Measurements from ENCODE around the gene AGRN.
"Not testable (repeated sequence)": the region's sequence is repeated elsewhere in the genome, so short reads cannot be mapped to it uniquely, and the experiment has no call there.

Gene AGRN

GRCh38 chr1:981955-982558, 37.9 kb upstream of the AGRN start, which contains the start of gene PERM1:
PERM1 (minus strand) TSS chr1:982093; CDS start chr1:981029, 1,064 bp downstream.
- no peak for DNase-seq (ENCODE audit: low read depth in 1 of 2, low spot score in 1 of 2)

GRCh38 chr1:982765-983436, 37.0 kb upstream of the AGRN start:
- DNase-seq (ENCODE audit: low read depth in 1 of 2, low spot score in 1 of 2) = no peak

GRCh38 chr1:983798-984475, 36.0 kb upstream of the AGRN start:
- peak; percentile 41 to 48 for DNase-seq (ENCODE audit: low read depth in 1 of 2, low spot score in 1 of 2)

GRCh38 chr1:984476-984814, 35.5 kb upstream of the AGRN start:
- no peak for DNase-seq (ENCODE audit: low read depth in 1 of 2, low spot score in 1 of 2)

GRCh38 chr1:985126-985525, 34.8 kb upstream of the AGRN start:
- DNase-seq (ENCODE audit: low read depth in 1 of 2, low spot score in 1 of 2) = no peak

- DNase-seq (ENCODE audit: low read depth in 1 of 2, low spot score in 1 of 2) = not testable (repeated sequence)
These were observed 31.9 kb upstream of the AGRN start for GRCh38 chr1:988061-988460.

- not testable (repeated sequence) for DNase-seq (ENCODE audit: low read depth in 1 of 2, low spot score in 1 of 2)
These were observed 28.6 kb upstream of the AGRN start for GRCh38 chr1:991275-991674.

- no peak for DNase-seq (ENCODE audit: low read depth in 1 of 2, low spot score in 1 of 2)
These were observed 28.0 kb upstream of the AGRN start for GRCh38 chr1:991895-992294.

- no peak for DNase-seq (ENCODE audit: low read depth in 1 of 2, low spot score in 1 of 2)
These were observed 27.6 kb upstream of the AGRN start for GRCh38 chr1:992362-992761.

GRCh38 chr1:993379-993995, 26.4 kb upstream of the AGRN start:
- DNase-seq (ENCODE audit: low read depth in 1 of 2, low spot score in 1 of 2) = no peak

- DNase-seq (ENCODE audit: low read depth in 1 of 2, low spot score in 1 of 2) = not testable (repeated sequence)
These were observed 25.4 kb upstream of the AGRN start for GRCh38 chr1:994546-994945.

GRCh38 chr1:995665-996633, 24.0 kb upstream of the AGRN start:
- DNase-seq (ENCODE audit: low read depth in 1 of 2, low spot score in 1 of 2) = no peak

- no peak for DNase-seq (ENCODE audit: low read depth in 1 of 2, low spot score in 1 of 2)
These were observed 22.8 kb upstream of the AGRN start for GRCh38 chr1:996851-997712.

- DNase-seq (ENCODE audit: low read depth in 1 of 2, low spot score in 1 of 2) = no peak
These were observed 22.3 kb upstream of the AGRN start for GRCh38 chr1:997713-997992.

- DNase-seq (ENCODE audit: low read depth in 1 of 2, low spot score in 1 of 2) = no peak
These were observed 21.8 kb upstream of the AGRN start for GRCh38 chr1:997993-998744.

- no peak for DNase-seq (ENCODE audit: low read depth in 1 of 2, low spot score in 1 of 2)
These were observed 21.2 kb upstream of the AGRN start for GRCh38 chr1:998745-998994.

GRCh38 chr1:998995-999724, 20.8 kb upstream of the AGRN start:
- no peak for DNase-seq (ENCODE audit: low read depth in 1 of 2, low spot score in 1 of 2)

- DNase-seq (ENCODE audit: low read depth in 1 of 2, low spot score in 1 of 2) = peak in 1 of 2 donors; percentile 47
These were observed 20.1 kb upstream of the AGRN start, which contains the start of gene HES4 for GRCh38 chr1:999725-1000356. HES4 (minus strand) TSS chr1:1000097; CDS start chr1:999973, 124 bp downstream.

Data from activated CD4-positive, alpha-beta T cell treated with anti-CD3 and anti-CD28 coated beads, Interleukin-2, amount 50 U/mL, for 24 hours (primary cell).